Breast epithelium (tissue), 4 donors: ENCODE results near the gene ADAMTS2. TPM values are rescaled to one million over a fixed set of nuclear protein-coding genes. Genes with fewer than 3 reads are reported as not detected.

ENCODE experiments used
- DNase-seq, 2 donors: peaks; one replicate each; pipeline ENCODE4 v3.0.0-alpha.2; 2019; ENCODE audit warnings: low spot score in 2 of 2
- H3K27ac ChIP-seq, 2 donors: fragments of 200-600 bp; sonication (generic) in 1 of 2; one replicate each; pipeline ENCODE4 v1.5.1; 2016 to 2019; ENCODE audit warnings: mild to moderate bottlenecking in 1 of 2
- H3K27me3 ChIP-seq, 2 donors: fragments of 200-600 bp; sonication (generic) in 1 of 2; one replicate each; pipeline versions ENCODE4 v1.5.1 to v1.6.0; 2017 to 2019; ENCODE audit warnings: control low read depth in 1 of 2, mild to moderate bottlenecking in 1 of 2
- H3K36me3 ChIP-seq: fragments of 200-600 bp; one replicate; pipeline ENCODE4 v1.5.1; 2019
- H3K4me1 ChIP-seq, 2 donors: fragments of 200-600 bp; sonication (generic); one replicate each; pipeline ENCODE4 v1.5.1; 2016 to 2019; ENCODE audit warnings: control low read depth in 1 of 2
- H3K4me3 ChIP-seq, 3 donors: fragments of 200-600 bp; sonication (generic); 1 replicate in 2 of 3; 2 replicates in 1 of 3; pipeline ENCODE4 v1.5.1; 2016 to 2019; ENCODE audit warnings: mild to moderate bottlenecking in 3 of 3, moderate library complexity in 2 of 3
- H3K9me3 ChIP-seq, 2 donors: fragments of 200-600 bp; sonication (generic) in 1 of 2; one replicate each; pipeline ENCODE4 v1.5.1; 2016 to 2019; ENCODE audit warnings: control low read depth in 1 of 2
- CTCF ChIP-seq, 3 donors: fragments of 450-650 bp; IDR thresholded peaks; one replicate each; pipeline ENCODE4 v1.5.1; 2016 to 2017; ENCODE audit warnings: antibody characterized with exemption in 3 of 3, mild to moderate bottlenecking in 3 of 3, moderate library complexity in 3 of 3
- POLR2A ChIP-seq: fragments of 450-650 bp; IDR thresholded peaks from one replicate; pipeline ENCODE4 v1.6.1; 2016; ENCODE audit warnings: antibody characterized with exemption, mild to moderate bottlenecking, moderate library complexity
- POLR2AphosphoS5 ChIP-seq, 3 donors: sonication (generic); formaldehyde crosslinking; IDR thresholded peaks; one replicate each; pipeline ENCODE4 v1.6.1; 2017; ENCODE audit warnings: antibody characterized with exemption in 3 of 3
- intact Hi-C: fragments of 100-400 bp; cut with DNase I; formaldehyde crosslinking; loops from one replicate; pipeline ENCODE4 v1.15.1; 2023; ENCODE audit warnings: low total_unique reads
- total RNA-seq, 3 donors: library from RNA; depleted of rRNA; stranded (reverse); fragments of >200 nt; gene quantifications; one replicate each; pipeline ENCODE4 v1.1.0, GENCODE V29; 2016

The ADAMTS2 gene
- total RNA-seq, 3 donors from 2014 or later: 11.3 to 51.8 (median 19.7) TPM

- no peaks in the 10 kb centered on the region for H3K27me3 ChIP-seq
- no peak overlapping the region for H3K27ac ChIP-seq
- no peaks in the 10 kb centered on the region for H3K4me1 ChIP-seq
- intact Hi-C loops: no loop called here
- DNase-seq: no peak
- no peaks in the 10 kb centered on the region for H3K9me3 ChIP-seq
- no peaks in the 10 kb centered on the region for H3K36me3 ChIP-seq
- H3K4me3 ChIP-seq: no peak overlapping the region
- TF ChIP-seq POLR2A: no peak
- no peak for TF ChIP-seq CTCF (IDR thresholded peaks at IDR 0.05)
- no peak for TF ChIP-seq POLR2AphosphoS5 (IDR thresholded peaks at IDR 0.05)
These were observed 24.2 kb upstream of the ADAMTS2 start for GRCh38 chr5:179369530-179369884.

DNA sequence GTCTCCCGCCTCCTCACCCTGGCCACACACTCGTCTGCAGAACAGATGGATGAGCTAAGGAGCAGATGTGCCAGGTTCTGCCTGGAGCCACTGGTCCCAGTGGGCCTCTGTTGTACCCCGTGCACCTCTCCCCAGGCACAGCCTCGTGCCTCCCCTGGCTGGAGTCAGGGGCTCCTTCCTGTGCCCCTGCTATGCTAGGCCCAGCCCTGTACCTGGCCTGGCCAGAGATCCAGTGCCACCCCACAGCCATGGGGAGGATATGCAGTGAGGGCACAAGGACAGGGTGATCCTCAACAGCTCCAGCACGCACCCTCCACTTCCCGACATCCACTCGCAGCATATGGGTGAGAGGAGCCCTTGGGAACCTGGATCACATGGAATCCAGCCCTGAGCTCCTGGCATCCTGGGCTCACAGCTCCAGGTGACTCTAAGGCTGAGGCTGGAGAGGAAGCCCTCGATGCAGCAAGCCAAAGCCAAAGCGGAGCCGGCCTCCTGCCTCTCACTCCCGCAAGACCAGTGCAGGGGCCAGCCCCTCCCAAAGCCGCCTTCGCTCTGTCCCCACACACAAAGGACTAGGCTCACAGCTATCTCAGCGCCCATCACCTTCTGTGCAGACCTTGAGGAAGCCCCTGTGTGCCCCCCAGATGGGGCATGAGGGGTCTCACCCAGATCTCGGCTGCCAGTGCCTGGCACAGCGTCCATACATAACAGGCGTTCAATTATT, 23.7 kb upstream of the ADAMTS2 start:
- no peak overlapping the region for H3K27ac ChIP-seq
- no peak for DNase-seq
- H3K36me3 ChIP-seq: no peaks in the 10 kb centered on the region
- no peaks in the 10 kb centered on the region for H3K4me1 ChIP-seq
- intact Hi-C loops: no loop called here
- no peaks in the 10 kb centered on the region for H3K9me3 ChIP-seq
- TF ChIP-seq CTCF (IDR thresholded peaks at IDR 0.05): no peak
- no peak for TF ChIP-seq POLR2A
- no peak for TF ChIP-seq POLR2AphosphoS5 (IDR thresholded peaks at IDR 0.05)
- no peak overlapping the region for H3K4me3 ChIP-seq
- H3K27me3 ChIP-seq: no peaks in the 10 kb centered on the region

DNA sequence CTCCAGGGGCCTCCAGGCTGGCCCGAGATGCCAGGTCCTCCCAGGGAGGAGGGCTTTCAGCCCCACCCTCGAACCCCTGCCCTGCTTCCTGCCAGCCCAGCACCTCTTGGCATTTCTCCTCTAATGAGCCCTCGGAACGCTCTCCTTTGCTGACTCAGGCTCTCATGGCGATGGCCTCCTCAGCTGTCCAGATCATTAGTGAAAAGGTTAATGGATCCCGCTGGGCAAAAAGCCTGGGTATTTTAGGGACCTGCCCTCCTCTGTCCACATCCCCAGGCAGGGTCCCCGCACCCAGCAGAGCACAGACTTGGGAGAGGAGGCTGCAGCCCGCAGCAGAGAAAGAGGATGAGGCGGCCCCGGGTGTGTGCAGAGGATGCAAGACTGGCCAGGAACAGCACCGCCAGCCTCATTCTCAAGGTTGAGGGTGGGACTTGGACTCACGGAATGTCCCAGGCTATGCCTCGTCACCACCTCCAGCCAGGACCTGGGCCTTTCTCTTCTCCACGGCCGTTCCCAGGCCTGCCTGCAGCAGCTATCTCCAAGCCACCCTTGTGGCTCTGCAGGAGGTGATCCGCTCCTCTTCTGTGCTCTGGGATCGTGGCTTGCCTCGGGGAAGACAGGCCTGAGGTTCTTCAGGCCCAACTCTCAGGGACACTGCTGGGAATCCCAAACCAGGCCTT, 23.0 kb upstream of the ADAMTS2 start:
- TF ChIP-seq POLR2AphosphoS5 (IDR thresholded peaks at IDR 0.05) (no peak), POLR2A (no peak), CTCF (IDR thresholded peaks at IDR 0.05) (no peak)
- DNase-seq: no peak
- no peak overlapping the region for H3K27ac ChIP-seq
- H3K9me3 ChIP-seq: no peaks in the 10 kb centered on the region
- no peaks in the 10 kb centered on the region for H3K36me3 ChIP-seq
- no peaks in the 10 kb centered on the region for H3K27me3 ChIP-seq
- no peaks in the 10 kb centered on the region for H3K4me1 ChIP-seq
- intact Hi-C loops: no loop called here
- no peak overlapping the region for H3K4me3 ChIP-seq

GRCh38 chr5:179367491-179367890, 22.2 kb upstream of the ADAMTS2 start:
- Histone ChIP-seq H3K4me3 (no peak overlapping the region), H3K27me3 (peaks cover 0 to under 1% of the 10 kb centered on the region in 2 donors), H3K9me3 (no peaks in the 10 kb centered on the region), H3K4me1 (no peaks in the 10 kb centered on the region), H3K27ac (no peak overlapping the region), H3K36me3 (no peaks in the 10 kb centered on the region)
- no peak for DNase-seq
- intact Hi-C loops: no loop called here
- no peak for TF ChIP-seq POLR2A

- no peak overlapping the region for H3K4me3 ChIP-seq
- DNase-seq: no peak
- intact Hi-C loops: no loop called here
- H3K4me1 ChIP-seq: no peaks in the 10 kb centered on the region
- H3K27me3 ChIP-seq: peaks cover 0 to 10% of the 10 kb centered on the region in 2 donors
- TF ChIP-seq POLR2A (no peak), POLR2AphosphoS5 (IDR thresholded peaks at IDR 0.05) (no peak), CTCF (IDR thresholded peaks at IDR 0.05) (no peak)
- no peak overlapping the region for H3K27ac ChIP-seq
- H3K36me3 ChIP-seq: no peaks in the 10 kb centered on the region
- H3K9me3 ChIP-seq: peaks cover 6 to 8% of the 10 kb centered on the region in 2 donors
These were observed 17.1 kb upstream of the ADAMTS2 start for GRCh38 chr5:179362355-179362754.
